Measurements from ENCODE around the gene MED31.

DNA sequence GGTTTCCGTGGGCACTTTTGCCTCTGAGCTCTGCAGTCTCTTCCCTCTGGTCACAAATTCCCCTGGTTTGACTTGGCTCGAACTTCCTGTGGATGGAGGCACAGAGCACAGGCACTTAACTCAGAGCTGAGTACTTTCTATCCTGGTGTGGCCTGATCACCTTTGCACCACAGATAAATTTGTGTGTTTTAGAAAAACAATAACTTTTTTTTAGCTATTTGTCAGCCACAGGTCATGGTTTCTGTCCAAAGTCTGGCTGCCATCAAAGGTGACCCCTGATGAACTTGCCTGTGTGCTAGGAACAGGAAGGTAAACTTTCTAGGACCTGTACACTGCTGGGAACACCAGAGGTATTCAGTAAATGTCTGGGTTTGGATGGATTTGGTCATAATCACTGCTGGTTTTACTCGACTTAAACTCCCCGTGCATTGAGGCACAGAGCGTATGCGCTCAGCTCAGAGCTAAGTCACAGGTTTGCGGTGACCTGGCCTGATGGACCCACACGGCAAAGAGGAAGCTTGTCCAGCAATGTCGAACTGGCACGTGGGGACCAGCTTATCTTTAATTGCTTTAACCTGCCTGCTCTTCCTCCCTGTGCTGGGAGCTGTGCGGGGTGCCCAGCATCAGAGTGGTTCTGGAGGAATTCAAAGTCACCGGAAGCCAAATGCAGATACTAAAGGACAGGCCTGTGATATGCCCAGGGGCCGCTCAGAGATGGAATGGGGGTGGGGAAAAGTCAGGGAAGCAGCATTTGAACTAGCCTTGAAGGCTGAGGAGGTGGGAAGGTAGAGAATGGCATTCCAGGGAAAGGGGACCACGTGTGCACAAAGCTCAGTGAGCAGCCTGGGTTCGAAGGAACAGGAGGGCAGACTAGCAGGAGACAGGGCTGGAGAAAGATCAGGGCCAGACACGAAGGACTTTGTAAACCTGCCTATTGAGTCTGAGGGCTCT lies 48.9 kb upstream of the MED31 start:
- TF ChIP-seq, protein P1, sequence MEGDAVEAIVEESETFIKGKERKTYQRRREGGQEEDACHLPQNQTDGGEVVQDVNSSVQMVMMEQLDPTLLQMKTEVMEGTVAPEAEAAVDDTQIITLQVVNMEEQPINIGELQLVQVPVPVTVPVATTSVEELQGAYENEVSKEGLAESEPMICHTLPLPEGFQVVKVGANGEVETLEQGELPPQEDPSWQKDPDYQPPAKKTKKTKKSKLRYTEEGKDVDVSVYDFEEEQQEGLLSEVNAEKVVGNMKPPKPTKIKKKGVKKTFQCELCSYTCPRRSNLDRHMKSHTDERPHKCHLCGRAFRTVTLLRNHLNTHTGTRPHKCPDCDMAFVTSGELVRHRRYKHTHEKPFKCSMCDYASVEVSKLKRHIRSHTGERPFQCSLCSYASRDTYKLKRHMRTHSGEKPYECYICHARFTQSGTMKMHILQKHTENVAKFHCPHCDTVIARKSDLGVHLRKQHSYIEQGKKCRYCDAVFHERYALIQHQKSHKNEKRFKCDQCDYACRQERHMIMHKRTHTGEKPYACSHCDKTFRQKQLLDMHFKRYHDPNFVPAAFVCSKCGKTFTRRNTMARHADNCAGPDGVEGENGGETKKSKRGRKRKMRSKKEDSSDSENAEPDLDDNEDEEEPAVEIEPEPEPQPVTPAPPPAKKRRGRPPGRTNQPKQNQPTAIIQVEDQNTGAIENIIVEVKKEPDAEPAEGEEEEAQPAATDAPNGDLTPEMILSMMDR (IDR thresholded peaks at IDR 0.05; ENCODE audit: poor library complexity, severe bottlenecking) = no peak
- TF ChIP-seq EP300 (conservative IDR thresholded peaks at IDR 0.05; ENCODE audit: poor library complexity, severe bottlenecking) (no peak), EZH2 (IDR thresholded peaks at IDR 0.05; ENCODE audit: borderline replicate concordance, insufficient read depth, low read length, poor library complexity, severe bottlenecking) (no peak), SMC3 (conservative IDR thresholded peaks at IDR 0.05; ENCODE audit: poor library complexity) (no peak), RAD21 (conservative IDR thresholded peaks at IDR 0.05) (no peak), TAF1 (IDR thresholded peaks at IDR 0.05; ENCODE audit: low read depth) (no peak)
- TF ChIP-seq, protein P2, sequence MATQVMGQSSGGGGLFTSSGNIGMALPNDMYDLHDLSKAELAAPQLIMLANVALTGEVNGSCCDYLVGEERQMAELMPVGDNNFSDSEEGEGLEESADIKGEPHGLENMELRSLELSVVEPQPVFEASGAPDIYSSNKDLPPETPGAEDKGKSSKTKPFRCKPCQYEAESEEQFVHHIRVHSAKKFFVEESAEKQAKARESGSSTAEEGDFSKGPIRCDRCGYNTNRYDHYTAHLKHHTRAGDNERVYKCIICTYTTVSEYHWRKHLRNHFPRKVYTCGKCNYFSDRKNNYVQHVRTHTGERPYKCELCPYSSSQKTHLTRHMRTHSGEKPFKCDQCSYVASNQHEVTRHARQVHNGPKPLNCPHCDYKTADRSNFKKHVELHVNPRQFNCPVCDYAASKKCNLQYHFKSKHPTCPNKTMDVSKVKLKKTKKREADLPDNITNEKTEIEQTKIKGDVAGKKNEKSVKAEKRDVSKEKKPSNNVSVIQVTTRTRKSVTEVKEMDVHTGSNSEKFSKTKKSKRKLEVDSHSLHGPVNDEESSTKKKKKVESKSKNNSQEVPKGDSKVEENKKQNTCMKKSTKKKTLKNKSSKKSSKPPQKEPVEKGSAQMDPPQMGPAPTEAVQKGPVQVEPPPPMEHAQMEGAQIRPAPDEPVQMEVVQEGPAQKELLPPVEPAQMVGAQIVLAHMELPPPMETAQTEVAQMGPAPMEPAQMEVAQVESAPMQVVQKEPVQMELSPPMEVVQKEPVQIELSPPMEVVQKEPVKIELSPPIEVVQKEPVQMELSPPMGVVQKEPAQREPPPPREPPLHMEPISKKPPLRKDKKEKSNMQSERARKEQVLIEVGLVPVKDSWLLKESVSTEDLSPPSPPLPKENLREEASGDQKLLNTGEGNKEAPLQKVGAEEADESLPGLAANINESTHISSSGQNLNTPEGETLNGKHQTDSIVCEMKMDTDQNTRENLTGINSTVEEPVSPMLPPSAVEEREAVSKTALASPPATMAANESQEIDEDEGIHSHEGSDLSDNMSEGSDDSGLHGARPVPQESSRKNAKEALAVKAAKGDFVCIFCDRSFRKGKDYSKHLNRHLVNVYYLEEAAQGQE (IDR thresholded peaks at IDR 0.05; ENCODE audit: borderline replicate concordance) = no peak

Data from neural cell (in vitro differentiated cells).